KOPT-K1 (cell line): ENCODE data around the gene KRTAP5-3.
"Not testable (repeated sequence)": the region's sequence is repeated elsewhere in the genome, so short reads cannot be mapped to it uniquely, and the experiment has no call there.

Experiments
- H3K27ac ChIP-seq: fragments of 200-600 bp; sonication (generic); 2 replicates; pipeline ENCODE4 v1.5.1; 2016; ENCODE audit warnings: antibody characterized with exemption, mild to moderate bottlenecking, low read depth, low read length; ENCODE audit not compliant: poor library complexity, severe bottlenecking
- H3K36me3 ChIP-seq: fragments of 200-600 bp; sonication (generic); 2 replicates; pipeline ENCODE4 v1.5.1; 2017; ENCODE audit warnings: antibody characterized with exemption, mild to moderate bottlenecking, low read length, moderate library complexity; ENCODE audit not compliant: insufficient read depth
- H3K9me3 ChIP-seq: fragments of 200-600 bp; sonication (generic); 2 replicates; pipeline ENCODE4 v1.5.1; 2017; ENCODE audit warnings: antibody characterized with exemption, low read length, mild to moderate bottlenecking; ENCODE audit not compliant: insufficient read depth, poor library complexity, severe bottlenecking

The KRTAP5-3 gene

GRCh38 chr11:1584661-1585370, 23.4 kb downstream of the KRTAP5-3 start, which contains the start of gene KRTAP5-1:
KRTAP5-1 (minus strand) TSS chr11:1585283; CDS start chr11:1585249, 34 bp downstream.
- H3K36me3 ChIP-seq, H3K27ac ChIP-seq: not testable (repeated sequence)
- peaks cover 17% of the 10 kb centered on the region for H3K9me3 ChIP-seq

GRCh38 chr11:1582909-1583308, 25.4 kb downstream of the KRTAP5-3 start:
- H3K9me3 ChIP-seq, result peaks cover 26% of the 10 kb centered on the region
- not testable (repeated sequence) for H3K36me3 ChIP-seq, H3K27ac ChIP-seq

- H3K27ac ChIP-seq, result no peak overlapping the region
- H3K36me3 ChIP-seq, result no peaks in the 10 kb centered on the region
- peaks cover 27% of the 10 kb centered on the region for H3K9me3 ChIP-seq
Observed at GRCh38 chr11:1581976-1582375, 26.3 kb downstream of the KRTAP5-3 start.

- Histone ChIP-seq H3K27ac (no peak overlapping the region), H3K9me3 (peaks cover 22% of the 10 kb centered on the region), H3K36me3 (no peaks in the 10 kb centered on the region)
Observed at GRCh38 chr11:1576825-1577224, 31.4 kb downstream of the KRTAP5-3 start.

GRCh38 chr11:1575756-1576155, 32.5 kb downstream of the KRTAP5-3 start:
- H3K9me3 ChIP-seq, result peaks cover 11% of the 10 kb centered on the region
- H3K36me3 ChIP-seq, H3K27ac ChIP-seq: not testable (repeated sequence)

- Histone ChIP-seq H3K9me3 (peaks cover 10% of the 10 kb centered on the region), H3K36me3 (no peaks in the 10 kb centered on the region), H3K27ac (no peak overlapping the region)
Observed at GRCh38 chr11:1574933-1575242, 33.4 kb downstream of the KRTAP5-3 start.

GRCh38 chr11:1574238-1574932, 33.9 kb downstream of the KRTAP5-3 start:
- H3K27ac ChIP-seq, result no peak overlapping the region
- H3K36me3 ChIP-seq, result no peaks in the 10 kb centered on the region
- H3K9me3 ChIP-seq, result peaks cover 10% of the 10 kb centered on the region

- Histone ChIP-seq H3K9me3 (peaks cover 10% of the 10 kb centered on the region), H3K36me3 (no peaks in the 10 kb centered on the region), H3K27ac (no peak overlapping the region)
Observed at GRCh38 chr11:1573903-1574237, 34.4 kb downstream of the KRTAP5-3 start.

- H3K36me3 ChIP-seq, result no peaks in the 10 kb centered on the region
- H3K27ac ChIP-seq, result no peak overlapping the region
- H3K9me3 ChIP-seq, result peaks cover 4% of the 10 kb centered on the region
Observed at GRCh38 chr11:1573077-1573902, 35.0 kb downstream of the KRTAP5-3 start.

GRCh38 chr11:1572197-1573076, 35.8 kb downstream of the KRTAP5-3 start, which contains the start of gene DUSP8:
DUSP8 (minus strand) TSS chr11:1572271; CDS start chr11:1565826, 6,445 bp downstream.
- Histone ChIP-seq H3K27ac (no peak within 1 kb of the TSS), H3K36me3 (no peaks in the 10 kb centered on the region), H3K9me3 (no peaks in the 10 kb centered on the region)

GRCh38 chr11:1571760-1572196, 36.5 kb downstream of the KRTAP5-3 start:
- H3K36me3 ChIP-seq, result no peaks in the 10 kb centered on the region
- no peak overlapping the region for H3K27ac ChIP-seq

GRCh38 chr11:1570896-1571759, 37.1 kb downstream of the KRTAP5-3 start:
- Histone ChIP-seq H3K9me3 (no peaks in the 10 kb centered on the region), H3K36me3 (no peaks in the 10 kb centered on the region), H3K27ac (no peak overlapping the region)

More at GRCh38 chr11:1571760-1572196, 36.5 kb downstream of the KRTAP5-3 start:
- H3K9me3 ChIP-seq, result no peaks in the 10 kb centered on the region

GRCh38 chr11:1570531-1570895, 37.8 kb downstream of the KRTAP5-3 start:
- no peaks in the 10 kb centered on the region for H3K36me3 ChIP-seq
- no peak overlapping the region for H3K27ac ChIP-seq

GRCh38 chr11:1570001-1570453, 38.2 kb downstream of the KRTAP5-3 start:
- H3K36me3 ChIP-seq, result no peaks in the 10 kb centered on the region
- no peaks in the 10 kb centered on the region for H3K9me3 ChIP-seq
- H3K27ac ChIP-seq, result no peak overlapping the region

More at GRCh38 chr11:1570531-1570895, 37.8 kb downstream of the KRTAP5-3 start:
- H3K9me3 ChIP-seq, result no peaks in the 10 kb centered on the region
